K562 (cell line): Measurements from ENCODE around the gene BTD. TPM values are rescaled to one million over a fixed set of nuclear protein-coding genes. Genes with fewer than 3 reads are reported as not detected.

Experiments
- ATAC-seq: fragments of 200-7000 bp; cut with Tn5 transposase; 3 replicates; pipeline ENCODE4 v1.9.1; 2020; ENCODE audit warnings: moderate library complexity
- BruUV-seq: library from RNA; stranded (reverse); fragments of 400-500 nt; replicated peaks from 2 replicates; lab custom pipeline; 2021; lab: Mats Ljungman, UMichigan
- CTCF ChIA-PET: fragments of 300-600 bp; formaldehyde crosslinking; extraction: SDS; loops from one replicate; lab custom pipeline; 2021; ENCODE audit warnings: low intra/inter-chr PET ratio; lab: Yijun Ruan, JAX
- POLR2A ChIA-PET: fragments of 300-600, 350-650 bp; sonication (Branson Sonifier 250); formaldehyde crosslinking; extraction: SDS; loops from one replicate; lab custom pipeline; 2021; ENCODE audit warnings: antibody characterized with exemption, inconsistent platforms; lab: Yijun Ruan, JAX
- DNase-seq, 4 experiments: peaks; one replicate each; pipeline versions ENCODE4 v3.0.0 to v3.0.0-alpha.2; 2011 to 2018; ENCODE audit warnings: low spot score in 3 of 4, mixed read lengths in 3 of 4; ENCODE audit errors: extremely low read depth in 1 of 4
- FAIRE-seq: peaks from 2 replicates; lab custom pipeline; 2011; peaks lifted over from hg19 to GRCh38; lab: Jason Lieb, UNC
- H2AFZ ChIP-seq: 2 replicates; pipeline ENCODE4 v1.6.0; 2011; ENCODE audit warnings: low read depth, low read length, control low read depth, inconsistent platforms
- H3K27ac ChIP-seq: fragments of 200-600 bp; 3 replicates; pipeline ENCODE4 v1.8.0; 2011; ENCODE audit warnings: low read depth, mild to moderate bottlenecking, control low read depth, inconsistent platforms, low read length, moderate library complexity, mixed read lengths; ENCODE audit errors: extremely low read depth
- H3K27me3 ChIP-seq, 2 experiments: fragments of 300-600 bp in 1 of 2; 2 replicates in 1 of 2; 3 replicates in 1 of 2; pipeline versions ENCODE4 v1.6.0 to v1.8.0; 2011; ENCODE audit warnings: inconsistent platforms in 2 of 2, low read length in 2 of 2, mild to moderate bottlenecking in 1 of 2, mixed read lengths in 1 of 2, moderate library complexity in 1 of 2; ENCODE audit not compliant: control insufficient read depth in 2 of 2, insufficient read depth in 2 of 2
- H3K36me3 ChIP-seq: fragments of 300-600 bp; 3 replicates; pipeline ENCODE4 v1.8.0; 2011; ENCODE audit warnings: mild to moderate bottlenecking, low read length, inconsistent platforms; ENCODE audit not compliant: control insufficient read depth, insufficient read depth
- H3K4me1 ChIP-seq, 2 experiments: fragments of 200-600 bp in 1 of 2; replicated peaks in 1 of 2; 2 replicates in 1 of 2; 3 replicates in 1 of 2; pipeline versions ENCODE4 v1.5.1 to v1.8.0; 2011; ENCODE audit warnings: inconsistent platforms in 2 of 2, low read length in 2 of 2, mild to moderate bottlenecking in 1 of 2, mixed read lengths in 1 of 2, moderate library complexity in 1 of 2; ENCODE audit not compliant: control insufficient read depth in 2 of 2, insufficient read depth in 2 of 2
- H3K4me2 ChIP-seq: 2 replicates; pipeline ENCODE4 v1.6.1; 2011; ENCODE audit warnings: low read length, control low read depth, inconsistent platforms, mixed read lengths; ENCODE audit not compliant: insufficient read depth
- H3K4me3 ChIP-seq: fragments of 200-600 bp; sonication (generic), shearing (Covaris generic); 2 replicates; pipeline ENCODE4 v1.5.1; 2016; ENCODE audit warnings: control low read depth, inconsistent platforms
- H3K79me2 ChIP-seq: fragments of 200-600 bp; 3 replicates; pipeline ENCODE4 v1.8.0; 2011; ENCODE audit warnings: low read length, inconsistent platforms; ENCODE audit not compliant: control insufficient read depth, insufficient read depth
- H3K9ac ChIP-seq, 2 experiments: 2 replicates each; pipeline versions ENCODE4 v1.6.0 to v1.6.1; 2011; ENCODE audit warnings: low read depth in 2 of 2, low read length in 2 of 2, control low read depth in 1 of 2, inconsistent platforms in 1 of 2, mild to moderate bottlenecking in 1 of 2, mixed read lengths in 1 of 2; ENCODE audit not compliant: insufficient read depth in 1 of 2
- H3K9me1 ChIP-seq: one replicate; pipeline ENCODE4 v1.6.0; 2011; ENCODE audit warnings: inconsistent platforms, mild to moderate bottlenecking, low read length, moderate library complexity; ENCODE audit not compliant: control insufficient read depth, insufficient read depth
- H3K9me3 ChIP-seq: replicated peaks from 2 replicates; pipeline ENCODE4 v1.5.1; 2011; ENCODE audit warnings: low read depth, low read length, inconsistent platforms; ENCODE audit not compliant: control insufficient read depth, insufficient read depth
- H4K20me1 ChIP-seq: replicated peaks from 2 replicates; pipeline ENCODE4 v1.6.1; 2011; ENCODE audit warnings: low read length, inconsistent platforms, mixed read lengths; ENCODE audit not compliant: control insufficient read depth, insufficient read depth
- IRF9 ChIP-seq: fragments of 450-650 bp; IDR thresholded peaks from 2 replicates; pipeline ENCODE4 v1.6.1; 2016; ENCODE audit warnings: missing biosample characterization, missing genetic modification characterization
- KDM4B ChIP-seq, 2 experiments: fragments of 450-650 bp in 1 of 2; sonication (generic) in 1 of 2; IDR thresholded peaks; 2 replicates each; pipeline ENCODE4 v1.6.1; 2016 to 2017; ENCODE audit warnings: borderline replicate concordance in 2 of 2, antibody characterized with exemption in 1 of 2, low read depth in 1 of 2, mild to moderate bottlenecking in 1 of 2
- NCOA2 ChIP-seq, 2 experiments: fragments of 450-650 bp; IDR thresholded peaks; 2 replicates each; pipeline ENCODE4 v1.6.1; 2018; ENCODE audit warnings: mild to moderate bottlenecking in 2 of 2, moderate library complexity in 1 of 2; ENCODE audit not compliant: partially characterized antibody in 2 of 2
- SRSF3 ChIP-seq: fragments of 200-400 bp; formaldehyde crosslinking; IDR thresholded peaks from 2 replicates; pipeline ENCODE4 v1.6.1; 2016; ENCODE audit warnings: mild to moderate bottlenecking, low read length, moderate library complexity; ENCODE audit not compliant: insufficient read depth
- TAF7 ChIP-seq: fragments of 450-650 bp; IDR thresholded peaks from 2 replicates; pipeline ENCODE4 v1.6.1; 2016; ENCODE audit warnings: missing genetic modification characterization, missing compliant biosample characterization
- ZNF707 ChIP-seq: fragments of 250-450 bp; sonication (Bioruptor Pico); conservative IDR thresholded peaks from 2 replicates; pipeline ENCODE4 v1.8.0; 2022; ENCODE audit warnings: inconsistent platforms, mild to moderate bottlenecking, moderate library complexity
- WGBS: fragments of 100-300 bp; shearing (Covaris generic); methylation state at CpG from one replicate; pipeline ENCODE4 v1.1.6; 2016; ENCODE audit warnings: low coverage, mixed read lengths; ENCODE audit not compliant: insufficient coverage; ENCODE audit errors: missing lambda C conversion rate; 5-methylcytosine and 5-hydroxymethylcytosine counted together
- in situ Hi-C: fragments of 300-500 bp; cut with MboI; formaldehyde crosslinking; loops from 4 replicates; pipeline ENCODE4 v1.15.0; 2018; ENCODE audit warnings: inconsistent platforms, mixed read lengths
- intact Hi-C: fragments of 100-400 bp; cut with micrococcal nuclease; formaldehyde crosslinking; loops from 2 replicates; pipeline ENCODE4 v1.14.2; 2022
- polyA plus RNA-seq, 8 experiments: library from polyadenylated mRNA; depleted of rRNA in 4 of 8; stranded (reverse) in 5 of 8; unstranded in 3 of 8; fragments of >200 nt; fragmentation: Nextera tagmentation in 2 of 8; fragmentation: Illumina TruSeq in 1 of 8; extraction: Ambion mirVana in 2 of 8; extraction: Trizol in 1 of 8; gene quantifications; 2 replicates each; pipeline versions ENCODE4 v1.2.1 to v1.2.3, GENCODE V29; 2011 to 2014; ENCODE audit warnings: inconsistent platforms in 1 of 8, missing spikeins in 1 of 8
- total RNA-seq, 7 experiments: library from RNA; depleted of rRNA in 6 of 7; stranded (reverse); fragments of >200 nt in 6 of 7; fragmentation: Illumina TruSeq in 2 of 7; extraction: Trizol in 2 of 7; gene quantifications; 2 replicates each; pipeline versions ENCODE4 v1.2.1 to v1.2.3, GENCODE V29; 2011 to 2021; ENCODE audit warnings: low replicate concordance in 1 of 7

Gene BTD
- total and polyA plus RNA-seq, 9 of the 15 experiments (the other 6 are each of a cell fraction or from before 2014, with no cell fraction given), result 6.6 to 26.2 (median 10.6) TPM

GRCh38 chr3:15638891-15639262 is 37.3 kb downstream of the BTD start:
- in situ Hi-C loops, result loop anchor here (25.0 kb wide), 1 partner anchor 898 kb away; no protein-coding TSS in a partner anchor

More at GRCh38 chr3:15638891-15639262, 37.3 kb downstream of the BTD start:
- no peak overlapping the region for H2AFZ ChIP-seq
- ChIA-PET CTCF (no interaction called here), POLR2A (no interaction called here)
- no peak for DNase-seq
- no peak overlapping the region for H3K9ac ChIP-seq
- H3K4me3 ChIP-seq, result no peak overlapping the region
- intact Hi-C loops, result loop anchor here (10.0 kb wide), 3 partner anchors 336 to 906 kb away; partner anchors contain the start of gene CAPN7
- no peaks in the 10 kb centered on the region for H3K4me1 ChIP-seq
- H3K27me3 ChIP-seq, result peaks cover 0 to 15% of the 10 kb centered on the region in 2 experiments; a peak in 2 of 5 replicates
- no peak for FAIRE-seq
- H3K36me3 ChIP-seq, result no peaks in the 10 kb centered on the region
- no peaks in the 10 kb centered on the region for H4K20me1 ChIP-seq
- H3K27ac ChIP-seq, result no peak overlapping the region
- 12% methylated on average over 1 of the region's 1 CpG for WGBS
- no TSS peak for BruUV-seq
- no peak overlapping the region for H3K4me2 ChIP-seq
- no peak for ATAC-seq
- H3K79me2 ChIP-seq, result no peaks in the 10 kb centered on the region
- no peaks in the 10 kb centered on the region for H3K9me1 ChIP-seq
- H3K9me3 ChIP-seq, result no peaks in the 10 kb centered on the region
- TF ChIP-seq TAF7 (tag) (no peak), KDM4B (IDR thresholded peaks at IDR 0.05; ENCODE audit: borderline replicate concordance in 2 of 2, low read depth in 1 of 2) (no peak), NCOA2 (IDR thresholded peaks at IDR 0.05; ENCODE audit: partially characterized antibody in 2 of 2) (no peak), ZNF707 (CRISPR knock-in tag) (no peak), SRSF3 (no peak), IRF9 (no peak)
- TF ChIP-seq, all 486 proteins: peak for 0
